Neural cell (in vitro differentiated cells): ENCODE data around the gene DCST1. TPM values are rescaled to one million over a fixed set of nuclear protein-coding genes. Genes with fewer than 3 reads are reported as not detected.

ENCODE experiments used
- H2AFZ ChIP-seq: fragments of 200-600, 300-800 bp; sonication (generic), shearing (Covaris generic); 2 replicates; pipeline ENCODE4 v1.6.0; 2014; ENCODE audit warnings: low read depth, mild to moderate bottlenecking, antibody characterized with exemption, low read length, moderate library complexity
- H3F3A ChIP-seq: fragments of 200-600 bp; shearing (Covaris generic); 2 replicates; pipeline ENCODE4 v1.6.1; 2016; ENCODE audit warnings: mild to moderate bottlenecking, moderate library complexity, mixed read lengths, antibody characterized with exemption, low read length; ENCODE audit not compliant: insufficient read depth, poor library complexity, severe bottlenecking
- H3K27ac ChIP-seq: fragments of 200-600, 300-800 bp; sonication (generic), shearing (Covaris generic); 2 replicates; pipeline ENCODE4 v1.5.1; 2014; ENCODE audit warnings: mild to moderate bottlenecking, low read length, moderate library complexity
- H3K27me3 ChIP-seq: fragments of 300-800, 200-600 bp; sonication (generic), shearing (Covaris generic); 2 replicates; pipeline ENCODE4 v1.6.0; 2014; ENCODE audit warnings: mild to moderate bottlenecking, low read depth, low read length, moderate library complexity; ENCODE audit not compliant: insufficient read depth
- H3K36me3 ChIP-seq: fragments of 300-800, 200-600 bp; sonication (generic), shearing (Covaris generic); 2 replicates; pipeline ENCODE4 v1.5.1; 2014; ENCODE audit warnings: mild to moderate bottlenecking, antibody characterized with exemption, low read length, moderate library complexity; ENCODE audit not compliant: insufficient read depth
- H3K4me2 ChIP-seq: fragments of 300-800, 200-600 bp; sonication (generic), shearing (Covaris generic); 2 replicates; pipeline ENCODE4 v1.6.0; 2014; ENCODE audit warnings: mild to moderate bottlenecking, low read length
- H3K4me3 ChIP-seq: fragments of 300-800, 200-600 bp; sonication (generic), shearing (Covaris generic); 2 replicates; pipeline ENCODE4 v1.5.1; 2014; ENCODE audit warnings: mild to moderate bottlenecking, low read length, moderate library complexity
- H3K79me2 ChIP-seq: fragments of 200-600 bp; shearing (Covaris generic); replicated peaks from 2 replicates; pipeline ENCODE4 v1.6.0; 2014; ENCODE audit warnings: mild to moderate bottlenecking, low read length, moderate library complexity; ENCODE audit not compliant: insufficient read depth
- H3K9ac ChIP-seq: fragments of 300-800, 200-600 bp; sonication (generic), shearing (Covaris generic); 2 replicates; pipeline ENCODE4 v1.6.1; 2016; ENCODE audit warnings: mild to moderate bottlenecking, low read length, mixed read lengths
- H3K9me2 ChIP-seq: fragments of 200-600 bp; shearing (Covaris generic); 2 replicates; pipeline ENCODE4 v1.6.1; 2016; ENCODE audit warnings: mild to moderate bottlenecking, low read length, mixed read lengths; ENCODE audit not compliant: insufficient read depth
- H3K9me3 ChIP-seq: fragments of 200-600, 300-800 bp; sonication (generic), shearing (Covaris generic); 2 replicates; pipeline ENCODE4 v1.6.1; 2016; ENCODE audit warnings: mild to moderate bottlenecking, mixed run types, low read length, moderate library complexity, mixed read lengths
- H4K20me1 ChIP-seq: fragments of 200-600 bp; shearing (Covaris generic); 2 replicates; pipeline ENCODE4 v1.6.1; 2016; ENCODE audit warnings: mild to moderate bottlenecking, mixed run types; ENCODE audit not compliant: insufficient read depth
- EP300 ChIP-seq: fragments of 450-650 bp; conservative IDR thresholded peaks from 2 replicates; pipeline ENCODE4 v1.6.1; 2014; ENCODE audit warnings: antibody characterized with exemption, mild to moderate bottlenecking, moderate library complexity; ENCODE audit not compliant: poor library complexity, severe bottlenecking
- EZH2 ChIP-seq: fragments of 200-600, 300-800 bp; shearing (Covaris generic), sonication (generic); IDR thresholded peaks from 2 replicates; pipeline ENCODE4 v1.6.1; 2014; ENCODE audit warnings: antibody characterized with exemption, low read length, borderline replicate concordance, mild to moderate bottlenecking; ENCODE audit not compliant: insufficient read depth, poor library complexity, severe bottlenecking
- MXI1 ChIP-seq: fragments of 450-650 bp; conservative IDR thresholded peaks from 2 replicates; pipeline ENCODE4 v1.6.1; 2014; ENCODE audit warnings: antibody characterized with exemption, mild to moderate bottlenecking; ENCODE audit not compliant: poor library complexity, severe bottlenecking
- POLR2AphosphoS5 ChIP-seq: IDR thresholded peaks from 2 replicates; pipeline ENCODE4 v1.6.1; 2012
- RAD21 ChIP-seq: fragments of 450-650 bp; conservative IDR thresholded peaks from 2 replicates; pipeline ENCODE4 v1.6.1; 2014; ENCODE audit warnings: antibody characterized with exemption, mild to moderate bottlenecking, moderate library complexity
- SMC3 ChIP-seq: fragments of 450-650 bp; conservative IDR thresholded peaks from 2 replicates; pipeline ENCODE4 v1.6.1; 2014; ENCODE audit warnings: antibody characterized with exemption, mild to moderate bottlenecking, moderate library complexity; ENCODE audit not compliant: poor library complexity
- TAF1 ChIP-seq: IDR thresholded peaks from 2 replicates; pipeline ENCODE4 v1.6.1; 2012; ENCODE audit warnings: low read depth
- polyA plus RNA-seq: library from polyadenylated mRNA; depleted of rRNA; stranded (reverse); fragments of >200 nt; gene quantifications from 2 replicates; pipeline ENCODE4 v1.2.3, GENCODE V29; 2014
- TF ChIP-seq, protein P1 (sequence below): fragments of 450-650 bp; IDR thresholded peaks from 2 replicates; pipeline ENCODE4 v1.5.1; 2014; ENCODE audit warnings: antibody characterized with exemption, mild to moderate bottlenecking, moderate library complexity; ENCODE audit not compliant: poor library complexity, severe bottlenecking
- TF ChIP-seq, protein P2 (sequence below): IDR thresholded peaks from 2 replicates; pipeline ENCODE4 v1.6.1; 2012; ENCODE audit warnings: borderline replicate concordance

Gene DCST1
- polyA plus RNA-seq, 1 donor from 2014 or later = not detected

GRCh38 chr1:155037851-155038441 is 4.3 kb downstream of the DCST1 start:
- H3K27ac ChIP-seq = no peak overlapping the region
- no peaks in the 10 kb centered on the region for H3K79me2 ChIP-seq
- H4K20me1 ChIP-seq = no peaks in the 10 kb centered on the region
- TF ChIP-seq RAD21 (no peak), POLR2AphosphoS5 (no peak), EP300 (no peak), MXI1 (no peak), TAF1 (no peak), EZH2 (no peak), SMC3 (no peak)
- TF ChIP-seq, protein P1, sequence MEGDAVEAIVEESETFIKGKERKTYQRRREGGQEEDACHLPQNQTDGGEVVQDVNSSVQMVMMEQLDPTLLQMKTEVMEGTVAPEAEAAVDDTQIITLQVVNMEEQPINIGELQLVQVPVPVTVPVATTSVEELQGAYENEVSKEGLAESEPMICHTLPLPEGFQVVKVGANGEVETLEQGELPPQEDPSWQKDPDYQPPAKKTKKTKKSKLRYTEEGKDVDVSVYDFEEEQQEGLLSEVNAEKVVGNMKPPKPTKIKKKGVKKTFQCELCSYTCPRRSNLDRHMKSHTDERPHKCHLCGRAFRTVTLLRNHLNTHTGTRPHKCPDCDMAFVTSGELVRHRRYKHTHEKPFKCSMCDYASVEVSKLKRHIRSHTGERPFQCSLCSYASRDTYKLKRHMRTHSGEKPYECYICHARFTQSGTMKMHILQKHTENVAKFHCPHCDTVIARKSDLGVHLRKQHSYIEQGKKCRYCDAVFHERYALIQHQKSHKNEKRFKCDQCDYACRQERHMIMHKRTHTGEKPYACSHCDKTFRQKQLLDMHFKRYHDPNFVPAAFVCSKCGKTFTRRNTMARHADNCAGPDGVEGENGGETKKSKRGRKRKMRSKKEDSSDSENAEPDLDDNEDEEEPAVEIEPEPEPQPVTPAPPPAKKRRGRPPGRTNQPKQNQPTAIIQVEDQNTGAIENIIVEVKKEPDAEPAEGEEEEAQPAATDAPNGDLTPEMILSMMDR = no peak
- TF ChIP-seq, protein P2, sequence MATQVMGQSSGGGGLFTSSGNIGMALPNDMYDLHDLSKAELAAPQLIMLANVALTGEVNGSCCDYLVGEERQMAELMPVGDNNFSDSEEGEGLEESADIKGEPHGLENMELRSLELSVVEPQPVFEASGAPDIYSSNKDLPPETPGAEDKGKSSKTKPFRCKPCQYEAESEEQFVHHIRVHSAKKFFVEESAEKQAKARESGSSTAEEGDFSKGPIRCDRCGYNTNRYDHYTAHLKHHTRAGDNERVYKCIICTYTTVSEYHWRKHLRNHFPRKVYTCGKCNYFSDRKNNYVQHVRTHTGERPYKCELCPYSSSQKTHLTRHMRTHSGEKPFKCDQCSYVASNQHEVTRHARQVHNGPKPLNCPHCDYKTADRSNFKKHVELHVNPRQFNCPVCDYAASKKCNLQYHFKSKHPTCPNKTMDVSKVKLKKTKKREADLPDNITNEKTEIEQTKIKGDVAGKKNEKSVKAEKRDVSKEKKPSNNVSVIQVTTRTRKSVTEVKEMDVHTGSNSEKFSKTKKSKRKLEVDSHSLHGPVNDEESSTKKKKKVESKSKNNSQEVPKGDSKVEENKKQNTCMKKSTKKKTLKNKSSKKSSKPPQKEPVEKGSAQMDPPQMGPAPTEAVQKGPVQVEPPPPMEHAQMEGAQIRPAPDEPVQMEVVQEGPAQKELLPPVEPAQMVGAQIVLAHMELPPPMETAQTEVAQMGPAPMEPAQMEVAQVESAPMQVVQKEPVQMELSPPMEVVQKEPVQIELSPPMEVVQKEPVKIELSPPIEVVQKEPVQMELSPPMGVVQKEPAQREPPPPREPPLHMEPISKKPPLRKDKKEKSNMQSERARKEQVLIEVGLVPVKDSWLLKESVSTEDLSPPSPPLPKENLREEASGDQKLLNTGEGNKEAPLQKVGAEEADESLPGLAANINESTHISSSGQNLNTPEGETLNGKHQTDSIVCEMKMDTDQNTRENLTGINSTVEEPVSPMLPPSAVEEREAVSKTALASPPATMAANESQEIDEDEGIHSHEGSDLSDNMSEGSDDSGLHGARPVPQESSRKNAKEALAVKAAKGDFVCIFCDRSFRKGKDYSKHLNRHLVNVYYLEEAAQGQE = no peak
- no peak overlapping the region for H3K9ac ChIP-seq
- H3K9me2 ChIP-seq = no peaks in the 10 kb centered on the region
- no peaks in the 10 kb centered on the region for H3K36me3 ChIP-seq
- no peaks in the 10 kb centered on the region for H3K9me3 ChIP-seq
- no peak overlapping the region for H2AFZ ChIP-seq
- H3K4me3 ChIP-seq = no peak overlapping the region
- H3K4me2 ChIP-seq = no peak overlapping the region
- no peaks in the 10 kb centered on the region for H3K27me3 ChIP-seq
- no peaks in the 10 kb centered on the region for H3F3A ChIP-seq

GRCh38 chr1:155038602-155039307 is 5.1 kb downstream of the DCST1 start:
- Histone ChIP-seq H3F3A (no peaks in the 10 kb centered on the region), H3K27me3 (no peaks in the 10 kb centered on the region), H3K36me3 (no peaks in the 10 kb centered on the region), H3K9ac (no peak overlapping the region), H3K27ac (no peak overlapping the region), H3K9me2 (no peaks in the 10 kb centered on the region), H3K9me3 (no peaks in the 10 kb centered on the region), H2AFZ (no peak overlapping the region), H3K4me3 (no peak overlapping the region), H3K79me2 (no peaks in the 10 kb centered on the region), H3K4me2 (no peak overlapping the region), H4K20me1 (no peaks in the 10 kb centered on the region)
- TF ChIP-seq MXI1 = no peak
- no peak for TF ChIP-seq TAF1
- no peak for TF ChIP-seq EP300
- no peak for TF ChIP-seq EZH2
- TF ChIP-seq, protein P1 = no peak
- TF ChIP-seq, protein P2 = no peak
